Fibroblast of lung (primary cell): Measurements from ENCODE around the gene DPP6.

Source experiments
- CTCF ChIP-seq, 2 donors: IDR thresholded peaks in 1 of 2; conservative IDR thresholded peaks in 1 of 2; 1 replicate in 1 of 2; 2 replicates in 1 of 2; pipeline ENCODE4 v1.5.1; 2011 to 2012; ENCODE audit warnings: low read length in 2 of 2, control low read depth in 1 of 2, inconsistent platforms in 1 of 2, low read depth in 1 of 2, mild to moderate bottlenecking in 1 of 2
- EZH2 ChIP-seq: IDR thresholded peaks from 2 replicates; pipeline ENCODE4 v1.5.1; 2012; ENCODE audit warnings: low read length, control low read depth, mild to moderate bottlenecking; ENCODE audit errors: missing control alignments

GRCh38 chr7:154633641-154634040 is 581.4 kb downstream of the DPP6 start:
- no peak for TF ChIP-seq CTCF (conservative IDR thresholded peaks at IDR 0.05 in 1 of 2, IDR thresholded peaks at IDR 0.05 in 1 of 2; ENCODE audit: low read depth in 1 of 2, low read length in 2 of 2)
- no peak for TF ChIP-seq EZH2
